ENCODE data around the gene HOTAIR.

The HOTAIR gene

DNA sequence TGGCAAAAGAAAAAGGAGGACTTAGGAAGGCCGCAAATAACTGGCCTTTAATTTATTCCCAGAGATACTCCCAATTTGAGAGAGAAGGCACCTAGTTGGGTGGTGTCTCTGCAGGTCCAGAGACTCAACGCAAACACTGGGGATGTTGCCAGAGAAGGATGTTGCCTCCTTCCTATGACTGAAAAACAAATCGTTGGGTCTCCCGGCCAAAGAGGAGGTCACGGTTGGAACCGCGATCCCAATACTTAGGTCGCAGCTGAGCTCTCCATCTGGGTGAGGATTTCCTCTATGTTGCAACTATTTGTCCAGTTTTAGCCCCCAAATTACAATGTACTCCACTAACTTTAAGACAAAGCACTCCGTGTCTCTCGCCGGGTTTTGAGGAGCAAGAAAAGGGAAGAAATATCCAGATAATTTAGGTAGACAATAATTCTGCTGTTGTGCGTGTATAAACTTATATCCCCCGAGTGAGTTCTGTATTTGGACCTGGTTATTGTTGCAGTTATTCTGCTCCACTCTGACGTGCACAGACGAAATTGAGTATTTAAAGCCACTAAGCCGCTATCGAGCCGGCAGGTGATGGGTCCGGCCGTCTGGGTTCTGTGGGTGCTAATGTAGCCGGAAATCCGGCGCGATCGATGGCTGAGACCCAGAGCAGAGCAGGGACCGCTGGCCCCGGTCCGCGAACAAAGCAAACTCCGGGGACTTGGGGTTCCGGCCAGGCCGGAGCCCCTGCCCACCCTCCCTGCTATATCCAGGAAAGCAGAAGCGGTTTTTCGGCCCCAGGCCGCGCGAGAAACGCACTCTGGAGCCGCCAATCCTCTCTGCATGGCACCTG lies 14.3 kb downstream of the HOTAIR start:
- no peak for DNase-seq (ENCODE audit: low spot score)

DNA sequence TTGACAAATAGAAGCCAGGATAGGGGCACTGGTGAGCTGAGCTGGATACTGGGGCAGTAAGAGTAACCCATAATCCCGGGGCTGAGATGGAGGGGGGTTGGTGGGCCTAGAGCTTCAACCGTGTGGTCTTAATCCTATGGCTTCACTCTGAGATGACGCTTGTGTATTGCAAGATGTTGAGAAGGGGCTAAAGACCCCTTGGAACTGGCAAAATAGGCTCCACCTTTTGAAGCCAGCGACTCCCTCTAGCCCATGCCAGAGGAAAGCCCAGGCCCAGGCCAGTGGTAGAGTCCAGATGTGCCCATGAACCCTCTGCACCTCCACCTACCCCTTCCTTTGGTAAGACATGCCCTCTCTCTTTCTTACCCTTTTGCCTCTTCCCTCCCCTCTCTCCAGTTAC lies 15.4 kb downstream of the HOTAIR start:
- no peak for DNase-seq (ENCODE audit: low spot score)

DNA sequence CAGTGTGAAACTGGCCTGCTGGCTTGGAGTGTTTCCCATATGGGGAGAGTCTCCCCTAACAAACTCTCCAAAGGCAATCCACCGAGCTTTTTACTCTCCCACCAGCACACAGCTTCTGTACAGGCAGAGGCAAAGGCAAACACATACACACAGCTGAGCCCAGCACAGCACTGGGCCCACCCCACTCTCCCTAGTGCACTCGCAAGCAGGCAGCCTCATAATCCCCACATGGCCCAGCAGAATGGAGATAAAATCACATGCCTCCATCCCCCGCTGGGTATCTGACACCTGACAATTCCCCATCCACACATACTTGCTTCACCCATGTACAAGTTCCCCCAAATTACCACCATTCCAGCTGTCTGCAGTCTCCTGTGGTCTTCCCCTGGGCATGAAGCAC lies 16.6 kb downstream of the HOTAIR start:
- no peak for DNase-seq (ENCODE audit: low spot score)

DNA sequence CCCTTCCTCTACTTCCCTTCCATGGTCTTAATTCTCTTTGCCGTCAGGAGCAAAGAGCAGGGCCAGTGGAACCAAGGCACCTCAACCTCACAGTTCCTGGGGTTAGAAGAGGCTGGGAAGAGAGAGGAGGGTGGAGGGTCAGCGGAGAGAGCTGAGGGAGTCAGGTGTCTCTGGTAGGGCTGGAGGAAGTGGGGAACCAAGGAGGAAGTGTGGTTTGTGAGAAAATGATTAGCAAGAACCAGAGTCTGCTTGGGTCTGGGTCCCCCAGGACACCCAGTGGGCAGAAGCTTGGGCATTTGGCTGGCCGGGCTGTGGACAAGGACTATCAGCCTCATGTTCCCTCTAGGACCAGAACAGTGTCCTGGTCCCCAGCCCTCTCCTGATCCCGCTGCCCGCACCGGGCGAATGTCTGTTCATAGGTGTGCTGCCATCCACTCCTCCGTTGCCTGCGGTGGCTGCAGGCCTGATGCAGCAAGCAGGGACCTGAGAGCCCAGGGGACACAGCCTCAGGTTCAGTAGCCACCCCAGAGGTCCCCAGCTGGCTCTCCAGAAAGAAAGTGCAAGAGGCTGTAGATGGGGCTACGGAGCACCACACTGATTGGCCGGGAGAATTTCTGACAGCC lies 17.7 kb downstream of the HOTAIR start:
- DNase-seq (ENCODE audit: low spot score), result no peak

DNA sequence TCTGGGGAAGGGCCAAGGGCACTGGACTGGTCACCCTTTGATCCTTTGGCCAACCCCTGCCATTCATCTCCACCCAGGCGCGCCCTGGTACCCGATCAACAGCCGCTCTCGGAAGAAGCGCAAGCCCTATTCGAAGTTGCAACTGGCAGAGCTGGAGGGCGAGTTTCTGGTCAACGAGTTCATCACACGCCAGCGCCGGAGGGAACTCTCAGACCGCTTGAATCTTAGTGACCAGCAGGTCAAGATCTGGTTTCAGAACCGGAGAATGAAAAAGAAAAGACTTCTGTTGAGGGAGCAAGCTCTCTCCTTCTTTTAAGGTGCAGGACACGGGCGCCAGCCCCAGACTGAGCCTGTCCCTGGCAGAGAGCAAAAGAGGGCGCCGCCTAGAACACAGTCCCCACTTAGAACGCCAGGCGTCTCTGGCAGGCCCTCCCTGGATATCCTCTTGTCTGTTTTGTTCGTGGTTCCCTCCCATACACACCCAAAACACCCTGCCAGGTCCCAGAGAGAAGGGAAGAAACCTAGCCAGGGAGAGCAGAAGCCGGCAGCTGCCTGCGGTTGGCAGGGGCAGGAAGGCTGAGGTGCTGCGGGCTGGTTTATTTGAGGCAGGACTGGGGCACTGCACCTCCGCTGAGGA lies 18.4 kb downstream of the HOTAIR start:
- DNase-seq (ENCODE audit: low spot score), result no peak

DNA sequence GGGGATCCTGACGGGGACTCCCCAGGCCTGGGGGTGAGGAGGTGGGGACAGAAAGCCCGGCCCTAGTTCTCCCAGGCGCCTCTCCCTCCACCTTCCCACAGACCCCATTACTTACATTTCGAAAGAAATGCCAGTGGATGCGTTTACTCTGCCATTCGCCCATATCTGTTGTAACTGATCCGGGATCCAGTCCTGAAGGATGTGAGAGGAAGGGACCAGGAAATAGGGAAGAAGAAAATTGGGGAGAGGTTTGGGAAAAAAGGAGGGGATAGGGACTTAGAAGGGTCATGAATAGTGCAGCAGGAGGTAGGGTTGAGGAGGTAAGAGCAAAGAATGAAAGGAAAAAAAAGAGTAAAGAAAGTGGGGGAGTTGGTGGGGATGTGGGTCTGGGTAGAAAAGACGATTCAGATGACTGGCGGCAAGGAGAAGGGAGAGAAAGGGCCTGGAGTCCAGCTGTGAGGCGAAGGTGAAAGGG lies 18.9 kb downstream of the HOTAIR start:
- no peak for DNase-seq (ENCODE audit: low spot score)

DNA sequence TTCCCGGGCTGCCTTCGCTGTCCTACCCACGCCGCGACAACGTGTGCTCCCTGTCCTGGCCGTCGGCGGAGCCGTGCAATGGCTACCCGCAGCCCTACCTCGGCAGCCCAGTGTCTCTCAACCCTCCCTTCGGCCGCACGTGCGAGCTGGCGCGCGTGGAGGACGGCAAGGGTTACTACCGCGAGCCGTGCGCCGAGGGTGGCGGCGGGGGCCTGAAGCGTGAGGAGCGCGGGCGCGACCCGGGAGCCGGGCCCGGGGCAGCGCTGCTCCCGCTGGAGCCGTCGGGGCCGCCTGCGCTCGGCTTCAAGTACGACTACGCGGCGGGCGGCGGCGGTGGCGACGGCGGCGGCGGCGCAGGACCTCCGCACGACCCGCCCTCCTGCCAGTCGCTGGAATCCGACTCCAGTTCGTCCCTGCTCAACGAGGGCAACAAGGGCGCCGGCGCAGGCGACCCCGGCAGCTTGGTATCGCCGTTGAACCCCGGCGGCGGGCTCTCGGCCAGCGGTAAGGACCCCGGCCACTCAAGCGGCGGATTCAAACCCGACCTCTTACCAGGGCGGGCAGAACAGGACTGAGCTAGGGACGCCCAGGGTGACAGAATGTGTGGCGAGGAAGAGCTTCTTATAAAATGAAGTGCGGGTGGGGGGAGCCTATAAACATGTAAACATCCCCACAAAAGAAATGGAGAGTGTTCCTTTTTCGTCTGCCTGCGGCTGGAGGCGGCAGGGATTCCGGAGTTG lies 19.5 kb downstream of the HOTAIR start:
- DNase-seq (ENCODE audit: low spot score), result no peak

DNA sequence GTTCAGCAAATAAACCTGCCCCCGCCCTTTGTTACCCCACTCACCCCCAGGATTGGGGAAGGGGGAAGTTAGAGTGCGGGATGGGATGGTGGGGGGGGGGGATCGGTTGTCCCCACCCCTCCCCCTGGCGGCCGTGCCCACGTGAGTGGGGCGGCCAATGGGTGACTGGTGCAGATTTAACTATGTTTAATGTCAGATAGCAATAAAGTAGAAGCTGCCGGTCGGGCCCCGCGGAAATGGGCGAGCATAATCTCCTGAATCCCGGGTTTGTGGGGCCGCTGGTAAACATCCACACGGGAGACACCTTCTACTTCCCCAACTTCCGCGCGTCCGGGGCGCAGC lies 20.1 kb downstream of the HOTAIR start, which contains the start of gene HOXC12:
Gene HOXC12, plus strand, starts transcription at position 210 of the 342 bp plus-strand sequence. Its CDS starts 27 bp downstream, at position 237.
- no peak for DNase-seq (ENCODE audit: low spot score)

DNA sequence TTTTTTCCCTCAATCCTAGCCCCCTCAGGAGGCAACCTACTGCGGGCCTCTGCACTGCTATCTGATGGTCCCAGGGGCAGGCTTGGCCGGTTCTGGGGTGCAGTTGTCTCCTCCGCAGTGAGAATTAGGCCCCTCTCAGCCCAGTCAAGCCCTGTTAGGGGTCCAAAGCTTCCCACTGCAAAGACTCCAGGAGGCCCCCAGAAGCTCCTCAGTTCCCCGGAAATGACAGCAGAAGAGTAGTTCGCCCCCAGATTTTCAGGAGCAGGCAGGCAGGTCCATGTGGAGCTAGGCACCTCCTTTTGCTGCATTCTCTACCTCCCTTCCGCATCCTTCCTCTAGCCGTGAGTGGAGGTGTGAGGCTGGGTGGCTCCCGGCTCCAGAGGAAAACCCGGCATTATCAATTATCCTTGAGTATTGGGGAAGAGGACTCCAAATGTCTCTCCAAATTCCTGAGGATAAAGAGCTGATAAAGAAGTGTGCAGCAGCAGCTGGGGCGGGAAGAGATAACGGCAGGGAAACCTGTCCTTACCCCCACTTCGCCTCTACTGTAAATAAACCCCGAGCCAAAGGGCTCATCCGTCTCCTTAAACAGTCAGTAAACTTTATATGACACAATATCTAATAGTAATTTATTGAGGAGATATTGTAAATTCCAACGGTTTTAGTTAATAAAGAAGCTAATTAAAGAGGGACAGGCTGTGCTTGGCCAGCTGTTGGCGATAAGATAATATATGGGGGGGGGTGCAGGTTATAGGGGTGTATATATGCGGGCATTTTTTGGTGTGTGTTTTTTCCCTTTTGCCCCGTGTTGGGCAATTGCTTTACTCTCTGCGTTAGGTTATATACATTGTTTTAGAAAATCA lies 20.7 kb downstream of the HOTAIR start:
- no peak for DNase-seq (ENCODE audit: low spot score)

DNA sequence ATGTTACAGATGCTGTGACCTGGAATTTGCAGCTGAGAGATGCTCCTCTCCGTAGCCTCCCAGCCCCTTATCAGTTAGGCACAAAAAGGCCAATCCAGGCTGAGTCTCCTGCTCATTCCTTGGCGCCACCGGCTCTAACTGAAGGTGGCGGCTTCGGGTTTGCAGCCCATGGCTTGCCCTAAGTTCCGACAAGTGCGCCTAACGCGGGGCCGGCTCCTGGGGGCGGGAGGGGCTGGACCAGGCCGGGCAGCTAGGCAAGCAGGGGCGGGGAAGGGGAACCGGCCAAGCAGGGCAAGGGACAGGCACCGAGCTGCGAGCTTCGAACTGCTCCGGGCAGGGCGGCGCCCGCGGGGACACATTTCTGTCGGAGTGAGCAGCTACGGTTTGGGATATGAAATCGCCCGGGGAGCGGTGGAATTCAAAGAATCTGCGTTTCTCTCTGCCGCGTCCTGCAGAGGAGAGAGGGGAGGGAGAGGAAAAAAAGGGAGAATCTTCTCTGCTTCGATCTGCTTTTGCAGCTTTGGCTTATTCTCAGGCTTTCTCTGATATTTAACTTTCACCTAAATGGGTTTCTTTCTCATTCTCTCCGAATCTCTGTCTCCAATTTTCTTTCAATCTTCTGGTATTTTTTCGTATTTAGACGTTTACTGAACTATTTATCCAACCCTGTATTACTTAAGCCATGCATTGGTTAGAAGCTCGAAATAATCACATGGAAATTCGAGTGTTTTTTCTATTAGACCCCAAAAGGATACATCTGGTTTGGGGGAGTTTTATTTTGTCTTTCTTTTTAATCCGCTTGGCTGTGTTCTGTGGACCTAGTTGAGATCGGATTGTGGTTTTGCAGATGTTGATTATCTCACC lies 21.7 kb downstream of the HOTAIR start:
- DNase-seq (ENCODE audit: low spot score), result no peak

DNA sequence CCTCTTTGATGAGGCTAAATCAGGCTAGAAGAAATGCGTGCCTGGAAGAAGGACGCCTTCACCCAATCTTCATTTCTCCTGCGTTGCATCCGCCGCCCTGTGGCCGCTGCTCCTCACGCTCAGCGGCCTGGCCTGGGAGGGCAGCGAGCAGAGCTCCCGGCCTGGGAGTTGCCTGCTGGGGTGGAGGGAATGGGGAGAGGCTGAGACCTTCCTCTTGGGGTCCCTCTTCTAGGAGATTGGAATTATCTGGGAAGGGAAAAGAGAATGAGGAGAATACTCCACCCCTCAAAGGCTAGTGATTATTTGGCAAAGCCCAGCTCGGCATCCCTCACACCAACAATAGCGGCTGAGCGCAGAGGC lies 22.4 kb downstream of the HOTAIR start:
- no peak for DNase-seq (ENCODE audit: low spot score)

DNA sequence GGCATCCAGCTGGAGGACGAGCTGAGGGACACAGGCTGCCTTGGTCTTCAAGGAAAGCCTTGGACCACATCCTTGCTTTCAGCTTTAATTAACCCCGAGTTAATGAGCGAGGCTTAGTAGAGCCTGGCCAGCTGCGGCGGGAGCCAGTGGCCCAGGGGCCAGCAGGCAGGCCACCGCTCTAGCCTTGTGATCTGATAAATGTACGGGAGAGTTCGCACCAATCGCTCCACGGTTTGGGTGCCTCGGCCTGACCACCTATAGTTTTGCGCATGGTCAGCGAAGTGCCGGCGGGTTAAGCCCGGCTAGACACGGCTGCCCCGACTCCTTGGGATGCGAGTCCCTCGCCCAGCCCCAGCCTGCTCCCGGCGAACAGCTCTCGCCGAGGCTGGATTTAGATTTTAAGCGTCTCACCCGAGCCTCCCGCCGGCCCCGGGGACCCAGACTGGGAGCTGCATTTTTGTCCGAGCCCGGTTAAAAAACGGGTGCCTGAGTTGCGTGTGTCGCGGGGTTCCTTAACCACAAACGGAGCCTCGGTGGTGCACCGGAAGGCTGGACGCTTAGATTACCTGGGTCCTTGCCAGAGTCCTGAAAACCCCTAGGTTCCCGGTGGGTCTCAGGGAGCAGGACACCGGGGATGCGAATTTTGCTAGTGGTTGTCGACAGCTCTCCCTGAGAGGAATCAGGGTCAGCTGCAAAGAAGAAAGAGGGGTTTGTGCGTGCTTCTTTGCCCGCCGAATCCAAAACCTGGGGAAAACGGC lies 23.0 kb downstream of the HOTAIR start:
- no peak for DNase-seq (ENCODE audit: low spot score)

DNA sequence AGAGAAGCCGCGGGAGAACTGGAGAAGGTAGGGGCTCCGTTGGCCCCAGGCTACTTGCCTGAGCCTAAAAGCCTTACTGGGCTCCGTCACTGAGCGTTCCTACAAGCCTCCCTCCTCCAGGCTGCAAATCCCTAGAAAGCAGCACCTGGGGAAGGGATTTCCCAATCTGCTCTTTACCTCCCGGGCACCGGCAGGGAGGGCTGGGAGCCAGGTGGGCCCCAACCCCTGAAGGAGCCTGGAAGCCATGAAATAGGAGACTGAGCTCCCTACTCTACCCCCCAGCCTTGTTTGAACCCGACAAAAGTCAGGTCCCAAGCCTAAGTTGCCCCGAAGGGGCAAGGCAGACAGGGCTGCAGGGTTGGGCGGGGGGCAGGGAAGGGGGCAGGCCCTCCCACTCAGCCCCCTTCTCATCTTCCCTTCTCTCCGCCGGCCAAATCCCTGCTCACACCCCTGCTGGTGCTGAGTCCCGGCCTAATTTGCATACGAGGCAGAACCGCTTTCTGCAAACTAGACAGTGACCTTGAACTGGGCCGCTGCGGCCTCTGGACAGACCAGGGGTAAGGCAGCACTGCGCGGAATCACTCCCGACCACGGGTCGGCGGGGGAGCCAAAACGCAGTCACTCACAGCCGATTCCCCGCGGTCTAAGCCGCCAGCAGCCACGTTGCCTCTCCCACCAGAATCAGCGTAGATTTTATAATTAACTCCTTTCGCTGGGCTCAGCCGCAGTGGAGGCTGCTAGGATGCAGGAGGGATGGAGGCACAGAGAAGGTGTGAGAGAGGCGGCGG lies 23.8 kb downstream of the HOTAIR start:
- DNase-seq (ENCODE audit: low spot score), result no peak

DNA sequence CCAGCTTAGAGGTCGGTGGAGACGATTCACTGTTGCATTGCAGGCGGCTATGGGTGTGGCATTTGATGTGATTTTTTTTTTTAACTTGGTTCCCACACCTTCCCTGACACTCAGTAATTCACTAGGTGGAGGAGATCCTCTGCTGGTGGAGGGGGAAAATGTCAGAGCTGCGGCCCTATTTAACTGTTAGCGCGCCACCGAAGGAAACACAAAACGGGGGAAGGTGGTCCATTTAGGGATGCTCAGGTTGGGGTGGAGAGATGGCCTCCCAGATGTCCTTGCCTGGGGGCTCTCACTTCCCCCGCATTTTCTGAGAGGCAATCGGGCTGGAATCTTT lies 24.3 kb downstream of the HOTAIR start:
- DNase-seq (ENCODE audit: low spot score), result no peak

DNA sequence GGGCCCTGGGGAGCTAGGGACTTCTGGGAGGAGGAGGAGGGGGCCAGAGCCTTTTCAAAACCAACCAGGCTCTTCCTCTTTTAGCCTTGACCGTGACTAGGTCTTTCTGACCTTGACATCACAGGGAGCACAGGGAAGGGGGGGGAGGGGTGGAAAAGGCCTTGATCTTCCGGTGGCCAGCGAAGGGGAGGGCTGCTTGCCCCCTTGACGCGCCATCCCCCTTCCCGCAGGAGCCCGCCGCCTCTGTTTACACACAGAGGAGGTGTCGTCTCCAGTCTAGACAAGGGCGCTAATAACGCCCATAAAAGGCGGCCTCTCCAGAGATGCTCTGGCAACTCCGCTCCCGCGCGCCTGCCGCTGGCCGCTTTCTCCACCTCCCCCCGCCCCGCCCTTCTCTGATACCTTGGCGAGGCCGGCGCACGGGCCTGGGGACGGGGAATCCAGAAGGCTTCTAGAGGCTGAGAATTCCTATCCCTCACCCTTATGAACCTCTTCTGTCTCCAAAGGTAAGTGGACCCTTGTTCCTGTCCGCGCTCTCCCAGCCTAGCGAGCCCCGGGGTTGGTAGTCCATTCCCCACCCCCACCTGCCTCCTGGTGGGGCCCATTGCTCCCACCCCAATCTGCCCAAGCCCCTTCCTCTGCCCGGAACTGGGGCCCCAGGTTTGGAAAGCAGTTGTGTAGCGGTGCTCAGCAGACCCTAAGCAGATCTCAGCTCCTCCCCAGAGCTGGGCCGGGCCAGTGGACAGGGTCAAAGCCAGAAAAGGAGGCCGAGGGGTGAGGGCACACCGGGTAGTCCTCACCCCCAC lies 24.9 kb downstream of the HOTAIR start:
- DNase-seq (ENCODE audit: low spot score), result no peak

DNA sequence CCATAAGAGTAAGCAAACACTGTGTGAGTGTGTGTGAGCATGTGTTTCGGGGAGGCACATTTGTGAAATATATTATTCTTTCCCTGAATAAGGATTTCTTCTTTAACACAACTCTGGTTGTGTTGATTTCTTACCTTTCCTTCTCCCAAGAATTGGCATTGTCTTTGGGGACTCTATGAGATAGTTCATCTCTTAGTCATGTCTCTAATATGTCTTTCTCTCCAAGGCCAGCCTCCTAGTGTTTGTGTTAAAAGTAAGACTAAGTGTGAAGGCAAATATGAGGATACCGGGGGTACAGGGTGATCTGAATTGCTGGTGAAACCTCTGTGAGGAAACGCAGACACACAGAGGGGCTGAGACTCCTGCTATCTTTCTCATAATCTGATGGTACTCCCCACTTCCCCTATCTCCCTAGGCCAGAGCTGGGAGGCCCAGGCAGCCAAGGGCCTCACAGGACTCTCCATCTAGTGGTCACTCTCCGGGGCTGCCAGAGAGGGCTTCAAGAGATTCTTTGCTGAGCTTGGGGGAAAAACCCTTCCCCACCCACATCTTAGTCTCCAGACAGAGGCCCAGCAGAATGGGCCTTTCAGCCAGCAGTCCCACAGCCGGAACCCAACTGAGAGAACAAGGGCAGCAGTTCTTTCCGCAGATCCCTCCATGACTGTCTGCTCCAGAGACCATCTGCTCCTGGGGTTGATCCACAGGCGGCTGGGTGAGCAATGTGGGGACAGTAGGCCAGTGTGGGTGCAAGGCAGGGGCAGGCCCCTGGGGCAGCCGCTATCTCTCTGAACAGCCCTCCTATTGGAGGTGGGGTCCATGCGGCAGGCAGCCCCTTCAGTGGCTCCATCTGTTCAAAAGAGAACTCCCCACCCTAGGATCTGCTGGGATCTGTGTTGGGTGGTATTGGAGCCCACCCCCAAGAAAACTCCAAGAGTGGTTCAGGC lies 25.8 kb downstream of the HOTAIR start:
- DNase-seq (ENCODE audit: low spot score), result no peak

DNA sequence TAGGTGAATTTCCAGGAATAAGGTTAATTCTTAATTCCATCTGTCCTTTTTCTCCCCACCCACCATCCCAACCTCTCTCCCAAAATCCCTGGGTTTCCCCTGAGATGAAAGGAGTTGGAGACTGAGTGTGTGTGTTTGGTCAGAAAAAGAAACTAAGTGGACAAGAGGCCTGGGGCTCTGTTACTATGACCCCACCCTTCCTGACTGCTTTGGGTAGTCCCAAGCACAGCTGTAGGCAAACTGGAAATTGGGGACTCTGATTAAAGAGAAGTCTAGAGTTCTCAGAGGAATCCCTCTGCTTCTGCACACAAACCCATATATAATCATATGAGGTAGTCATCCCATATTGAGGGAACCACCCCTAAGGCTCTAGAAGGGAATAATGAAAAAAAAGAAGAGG lies 27.0 kb downstream of the HOTAIR start:
- DNase-seq (ENCODE audit: low spot score), result no peak
